ENCODE measurements around the gene PKHD1.
A peak's percentile ranks its signal among the peaks of the same experiment; 100 is the strongest.

Gene PKHD1

DNA sequence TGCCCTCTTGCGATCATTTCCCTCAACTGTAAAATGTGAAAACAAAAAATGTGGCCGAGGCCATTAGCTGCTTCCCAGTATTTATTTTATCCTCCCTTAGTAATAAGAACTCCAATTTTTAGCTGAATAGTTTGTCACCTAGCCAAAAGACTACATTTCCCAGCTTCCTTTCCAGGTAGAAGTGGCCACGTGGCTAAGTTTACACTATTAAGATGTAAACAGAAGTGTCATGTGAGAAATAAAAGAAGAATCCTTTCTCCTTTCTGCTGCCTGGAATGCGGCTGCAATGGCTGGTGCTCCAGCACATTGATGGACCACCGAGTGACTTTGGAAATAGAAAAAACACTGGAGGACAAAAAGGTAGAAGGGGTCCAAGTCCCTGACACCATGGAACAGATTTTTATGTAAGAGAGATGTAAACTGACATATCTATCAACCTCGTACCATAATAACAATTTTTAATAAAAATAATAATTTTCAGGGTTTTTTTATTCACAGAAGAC, 268.8 kb downstream of the PKHD1 start:
- no peak for ATAC-seq
- no peak for TF ChIP-seq BACH2 (CRISPR knock-in tag; IDR thresholded peaks at IDR 0.05; ENCODE audit: borderline replicate concordance)
- TF ChIP-seq OSR1 (CRISPR knock-in tag; IDR thresholded peaks at IDR 0.05): no peak
- TF ChIP-seq CSDC2 (CRISPR knock-in tag; IDR thresholded peaks at IDR 0.05): no peak
- no peak for TF ChIP-seq SNAI2 (CRISPR knock-in tag; IDR thresholded peaks at IDR 0.05)
- TF ChIP-seq, protein P1, sequence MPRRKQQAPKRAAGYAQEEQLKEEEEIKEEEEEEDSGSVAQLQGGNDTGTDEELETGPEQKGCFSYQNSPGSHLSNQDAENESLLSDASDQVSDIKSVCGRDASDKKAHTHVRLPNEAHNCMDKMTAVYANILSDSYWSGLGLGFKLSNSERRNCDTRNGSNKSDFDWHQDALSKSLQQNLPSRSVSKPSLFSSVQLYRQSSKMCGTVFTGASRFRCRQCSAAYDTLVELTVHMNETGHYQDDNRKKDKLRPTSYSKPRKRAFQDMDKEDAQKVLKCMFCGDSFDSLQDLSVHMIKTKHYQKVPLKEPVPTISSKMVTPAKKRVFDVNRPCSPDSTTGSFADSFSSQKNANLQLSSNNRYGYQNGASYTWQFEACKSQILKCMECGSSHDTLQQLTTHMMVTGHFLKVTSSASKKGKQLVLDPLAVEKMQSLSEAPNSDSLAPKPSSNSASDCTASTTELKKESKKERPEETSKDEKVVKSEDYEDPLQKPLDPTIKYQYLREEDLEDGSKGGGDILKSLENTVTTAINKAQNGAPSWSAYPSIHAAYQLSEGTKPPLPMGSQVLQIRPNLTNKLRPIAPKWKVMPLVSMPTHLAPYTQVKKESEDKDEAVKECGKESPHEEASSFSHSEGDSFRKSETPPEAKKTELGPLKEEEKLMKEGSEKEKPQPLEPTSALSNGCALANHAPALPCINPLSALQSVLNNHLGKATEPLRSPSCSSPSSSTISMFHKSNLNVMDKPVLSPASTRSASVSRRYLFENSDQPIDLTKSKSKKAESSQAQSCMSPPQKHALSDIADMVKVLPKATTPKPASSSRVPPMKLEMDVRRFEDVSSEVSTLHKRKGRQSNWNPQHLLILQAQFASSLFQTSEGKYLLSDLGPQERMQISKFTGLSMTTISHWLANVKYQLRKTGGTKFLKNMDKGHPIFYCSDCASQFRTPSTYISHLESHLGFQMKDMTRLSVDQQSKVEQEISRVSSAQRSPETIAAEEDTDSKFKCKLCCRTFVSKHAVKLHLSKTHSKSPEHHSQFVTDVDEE (CRISPR knock-in tag; IDR thresholded peaks at IDR 0.05): no peak
- no peak for TF ChIP-seq ZNF565 (CRISPR knock-in tag; conservative IDR thresholded peaks at IDR 0.05; ENCODE audit: low read depth)
- TF ChIP-seq TOX (CRISPR knock-in tag; IDR thresholded peaks at IDR 0.05; ENCODE audit: borderline replicate concordance): no peak

DNA sequence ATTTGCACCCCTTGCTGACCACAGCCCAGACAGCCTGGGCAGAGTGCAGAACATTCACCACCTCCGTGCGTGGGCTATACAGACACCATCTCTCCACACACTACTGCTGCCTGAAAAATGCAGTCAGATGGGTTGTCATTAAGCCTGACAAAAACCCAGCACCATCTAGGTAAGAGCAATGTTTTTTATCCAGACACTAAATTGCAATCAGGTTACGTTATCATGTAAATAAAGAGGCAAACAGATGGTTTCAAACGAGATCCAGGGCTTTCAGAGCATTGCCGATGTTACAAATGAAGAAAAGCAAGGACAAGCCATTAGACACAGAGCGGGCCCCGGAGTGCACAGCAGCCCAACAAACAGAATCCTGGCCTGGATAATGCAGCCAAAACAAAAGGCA, 269.6 kb downstream of the PKHD1 start:
- ATAC-seq: no peak
- TF ChIP-seq, protein P1 (CRISPR knock-in tag; IDR thresholded peaks at IDR 0.05): 0 out of 2 replicates have a peak, but pooled peaks have one; percentile 48
- TF ChIP-seq TCF4 (CRISPR knock-in tag; IDR thresholded peaks at IDR 0.05; ENCODE audit: borderline replicate concordance) (peak; percentile 23; the same call in 1 of the 2 replicates), OSR1 (CRISPR knock-in tag; IDR thresholded peaks at IDR 0.05) (no peak), PPARA (CRISPR knock-in tag; IDR thresholded peaks at IDR 0.05; ENCODE audit: borderline replicate concordance) (no peak), SNAI2 (CRISPR knock-in tag; IDR thresholded peaks at IDR 0.05) (no peak)
- TF ChIP-seq, protein P2, sequence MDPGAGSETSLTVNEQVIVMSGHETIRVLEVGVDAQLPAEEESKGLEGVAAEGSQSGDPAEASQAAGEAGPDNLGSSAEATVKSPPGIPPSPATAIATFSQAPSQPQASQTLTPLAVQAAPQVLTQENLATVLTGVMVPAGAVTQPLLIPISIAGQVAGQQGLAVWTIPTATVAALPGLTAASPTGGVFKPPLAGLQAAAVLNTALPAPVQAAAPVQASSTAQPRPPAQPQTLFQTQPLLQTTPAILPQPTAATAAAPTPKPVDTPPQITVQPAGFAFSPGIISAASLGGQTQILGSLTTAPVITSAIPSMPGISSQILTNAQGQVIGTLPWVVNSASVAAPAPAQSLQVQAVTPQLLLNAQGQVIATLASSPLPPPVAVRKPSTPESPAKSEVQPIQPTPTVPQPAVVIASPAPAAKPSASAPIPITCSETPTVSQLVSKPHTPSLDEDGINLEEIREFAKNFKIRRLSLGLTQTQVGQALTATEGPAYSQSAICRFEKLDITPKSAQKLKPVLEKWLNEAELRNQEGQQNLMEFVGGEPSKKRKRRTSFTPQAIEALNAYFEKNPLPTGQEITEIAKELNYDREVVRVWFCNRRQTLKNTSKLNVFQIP (CRISPR knock-in tag; IDR thresholded peaks at IDR 0.05; ENCODE audit: borderline replicate concordance, low read depth): no peak

DNA sequence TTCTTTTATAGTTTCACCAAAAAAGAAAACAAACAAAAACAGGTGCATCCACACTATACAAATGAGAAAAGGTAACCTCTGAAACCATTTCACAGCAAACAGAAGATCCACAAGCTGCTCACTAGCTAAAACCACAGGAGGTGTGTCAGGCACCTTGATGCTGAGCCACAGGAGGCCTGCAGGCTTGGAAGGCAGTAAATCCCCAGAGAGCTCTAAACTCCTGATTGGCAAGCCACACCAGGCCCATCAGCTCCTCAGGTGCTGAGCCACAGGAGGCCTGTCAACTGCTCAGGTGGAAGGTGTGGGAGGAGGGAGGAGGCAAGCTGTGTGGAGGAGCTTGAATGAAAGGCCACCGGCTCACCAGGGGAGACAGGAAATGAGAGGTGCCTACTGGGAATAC, 273.0 kb downstream of the PKHD1 start:
- no peak for TF ChIP-seq ZNF565 (CRISPR knock-in tag; conservative IDR thresholded peaks at IDR 0.05; ENCODE audit: low read depth)
- TF ChIP-seq CSDC2 (CRISPR knock-in tag; IDR thresholded peaks at IDR 0.05): no peak
- no peak for TF ChIP-seq ZNF8 (CRISPR knock-in tag; IDR thresholded peaks at IDR 0.05)
- no peak for TF ChIP-seq ZNF70 (CRISPR knock-in tag; IDR thresholded peaks at IDR 0.05)
- TF ChIP-seq RARB (CRISPR knock-in tag; IDR thresholded peaks at IDR 0.05): no peak
- TF ChIP-seq, protein P1 (CRISPR knock-in tag; IDR thresholded peaks at IDR 0.05): no peak
- TF ChIP-seq ARNTL (CRISPR knock-in tag; IDR thresholded peaks at IDR 0.05; ENCODE audit: borderline replicate concordance, low read depth): no peak
- TF ChIP-seq PPARA (CRISPR knock-in tag; IDR thresholded peaks at IDR 0.05; ENCODE audit: borderline replicate concordance): no peak
- TF ChIP-seq ISL1 (CRISPR knock-in tag; IDR thresholded peaks at IDR 0.05): no peak
- no peak for TF ChIP-seq ZFP3 (CRISPR knock-in tag; IDR thresholded peaks at IDR 0.05)
- TF ChIP-seq, protein P3, sequence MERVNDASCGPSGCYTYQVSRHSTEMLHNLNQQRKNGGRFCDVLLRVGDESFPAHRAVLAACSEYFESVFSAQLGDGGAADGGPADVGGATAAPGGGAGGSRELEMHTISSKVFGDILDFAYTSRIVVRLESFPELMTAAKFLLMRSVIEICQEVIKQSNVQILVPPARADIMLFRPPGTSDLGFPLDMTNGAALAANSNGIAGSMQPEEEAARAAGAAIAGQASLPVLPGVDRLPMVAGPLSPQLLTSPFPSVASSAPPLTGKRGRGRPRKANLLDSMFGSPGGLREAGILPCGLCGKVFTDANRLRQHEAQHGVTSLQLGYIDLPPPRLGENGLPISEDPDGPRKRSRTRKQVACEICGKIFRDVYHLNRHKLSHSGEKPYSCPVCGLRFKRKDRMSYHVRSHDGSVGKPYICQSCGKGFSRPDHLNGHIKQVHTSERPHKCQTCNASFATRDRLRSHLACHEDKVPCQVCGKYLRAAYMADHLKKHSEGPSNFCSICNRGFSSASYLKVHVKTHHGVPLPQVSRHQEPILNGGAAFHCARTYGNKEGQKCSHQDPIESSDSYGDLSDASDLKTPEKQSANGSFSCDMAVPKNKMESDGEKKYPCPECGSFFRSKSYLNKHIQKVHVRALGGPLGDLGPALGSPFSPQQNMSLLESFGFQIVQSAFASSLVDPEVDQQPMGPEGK (CRISPR knock-in tag; IDR thresholded peaks at IDR 0.05; ENCODE audit: borderline replicate concordance): no peak
- no peak for TF ChIP-seq TCF4 (CRISPR knock-in tag; IDR thresholded peaks at IDR 0.05; ENCODE audit: borderline replicate concordance)
- TF ChIP-seq TOX (CRISPR knock-in tag; IDR thresholded peaks at IDR 0.05; ENCODE audit: borderline replicate concordance): no peak
- ATAC-seq: no peak
